Stimulated activated effector memory CD8-positive, alpha-beta T cell treated with anti-CD3 and anti-CD28 coated beads, Interleukin-12 subunit alpha, Interleukin-12 subunit beta, amount 100 ng/mL, for 72 hours (primary cell): ENCODE measurements around the gene AQP12A.
A peak's percentile ranks its signal among the peaks of the same experiment; 100 is the strongest.
"Not testable (repeated sequence)": the region's sequence is repeated elsewhere in the genome, so short reads cannot be mapped to it uniquely, and the experiment has no call there.

Experiments used
- ATAC-seq: fragments of 150-1000 bp; cut with Tn5 transposase; 2 replicates; pipeline ENCODE4 v1.10.0; 2021
- DNase-seq, 2 donors: peaks; one replicate each; pipeline ENCODE4 v3.0.0; 2021 to 2022; ENCODE audit warnings: low spot score in 2 of 2
- H3K27ac Mint-ChIP-seq: one replicate; pipeline ENCODE4 v1.8.0; 2022; ENCODE audit warnings: mild to moderate bottlenecking, mixed read lengths
- H3K36me3 Mint-ChIP-seq: one replicate; pipeline ENCODE4 v1.8.0; 2022; ENCODE audit warnings: mild to moderate bottlenecking, mixed read lengths
- H3K4me1 Mint-ChIP-seq: one replicate; pipeline ENCODE4 v1.8.0; 2022; ENCODE audit warnings: mixed read lengths
- H3K4me3 Mint-ChIP-seq: one replicate; pipeline ENCODE4 v1.8.0; 2022; ENCODE audit warnings: mild to moderate bottlenecking, mixed read lengths
- H3K9me3 Mint-ChIP-seq: one replicate; pipeline ENCODE4 v1.8.0; 2022; ENCODE audit warnings: mixed read lengths

The AQP12A gene

DNA sequence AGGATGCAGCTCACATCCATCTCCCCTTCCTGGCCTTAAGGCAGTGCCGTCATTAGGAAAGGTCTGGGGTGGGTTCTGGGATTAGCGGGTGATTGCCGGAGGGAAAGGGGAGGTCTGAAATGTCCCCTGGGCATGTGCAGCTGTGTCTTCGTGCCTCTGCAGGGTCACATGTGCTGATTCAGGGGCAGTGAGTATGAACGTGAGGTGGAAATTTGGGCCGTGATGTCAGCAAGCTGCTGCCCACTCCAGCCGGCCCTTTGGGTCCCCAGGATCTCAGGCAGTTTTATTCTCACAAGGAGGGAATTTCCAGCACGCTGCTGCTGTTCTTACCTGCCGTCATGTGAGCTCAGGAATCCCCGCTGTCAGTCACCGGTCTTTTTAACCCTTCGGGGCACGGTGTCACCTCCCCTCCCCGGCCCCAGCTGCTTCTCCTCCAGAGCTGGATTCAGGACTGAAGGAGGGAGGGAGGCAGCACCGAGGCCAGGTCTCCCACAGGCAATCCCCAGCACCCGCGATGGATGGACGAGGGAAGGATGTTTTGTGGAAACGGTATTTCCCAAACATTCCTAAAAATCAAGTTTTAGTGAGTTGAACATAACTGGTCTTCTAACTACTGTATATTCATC lies 42.9 kb upstream of the AQP12A start:
- Mint-ChIP-seq H3K36me3 (no peaks in the 10 kb centered on the region), H3K27ac (no peak overlapping the region), H3K4me3 (no peak overlapping the region), H3K9me3 (no peaks in the 10 kb centered on the region), H3K4me1 (peaks cover 16% of the 10 kb centered on the region)
- ATAC-seq = no peak
- DNase-seq = peak in 1 of 2 donors; percentile 35

DNA sequence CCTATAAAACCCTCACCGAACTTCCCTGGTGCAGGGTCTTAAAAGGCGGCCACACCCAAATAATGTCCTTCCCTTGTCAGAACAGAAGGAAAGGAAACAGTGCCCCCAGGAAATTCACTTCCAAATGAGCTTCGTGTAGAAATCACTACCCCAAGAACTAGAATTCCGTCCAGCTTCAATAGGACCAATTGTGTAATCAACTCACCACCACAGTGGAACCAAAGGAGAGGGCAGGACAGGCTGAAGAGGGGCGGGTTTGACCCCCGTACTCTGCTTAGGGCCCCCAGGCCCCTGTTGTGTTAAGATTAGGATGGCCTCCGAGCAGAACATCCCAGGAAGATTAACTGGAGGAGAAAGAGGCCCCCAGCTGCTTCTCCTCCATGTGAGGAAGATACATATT lies 42.3 kb upstream of the AQP12A start:
- H3K4me3 Mint-ChIP-seq = no peak overlapping the region
- DNase-seq (no peak), ATAC-seq (no peak)
- H3K4me1 Mint-ChIP-seq = peaks cover 16% of the 10 kb centered on the region
- no peaks in the 10 kb centered on the region for H3K36me3 Mint-ChIP-seq
- no peaks in the 10 kb centered on the region for H3K9me3 Mint-ChIP-seq
- H3K27ac Mint-ChIP-seq = peak overlapping the region; percentile 78

DNA sequence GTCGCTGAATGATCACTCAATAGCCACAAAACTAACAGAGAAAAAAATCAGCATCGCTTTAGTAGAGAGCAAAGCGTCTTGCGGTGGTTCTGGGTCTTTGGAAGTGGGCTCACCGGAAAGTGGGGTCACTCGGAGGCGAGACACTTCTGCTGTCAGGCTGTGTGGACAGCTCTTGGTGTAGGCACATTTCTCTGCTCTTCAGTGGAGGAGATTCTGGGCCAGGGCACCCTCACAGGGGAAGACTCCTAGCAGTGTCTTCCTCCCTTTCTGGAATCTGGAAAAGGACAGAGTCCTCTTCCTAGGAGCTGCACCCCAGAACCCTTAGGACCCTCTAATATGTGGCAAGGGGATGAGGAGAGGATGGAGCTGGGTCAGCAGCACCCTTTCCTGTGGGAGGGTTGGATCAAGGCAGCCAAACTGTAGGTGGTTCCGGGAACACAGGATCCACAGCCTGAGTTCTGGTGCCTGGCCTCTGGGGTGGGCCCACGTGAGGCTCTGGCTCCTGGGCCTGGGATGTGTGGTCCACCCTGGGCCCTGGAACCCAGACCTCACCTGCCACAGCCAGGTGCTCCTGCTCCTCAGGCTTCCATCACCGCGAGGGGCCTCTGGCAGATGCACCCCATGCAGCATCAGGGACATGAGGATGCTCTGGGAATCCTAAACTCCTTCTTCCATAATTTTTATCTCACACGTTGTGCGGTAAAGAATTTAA lies 41.3 kb upstream of the AQP12A start:
- H3K4me1 Mint-ChIP-seq = peaks cover 27% of the 10 kb centered on the region
- H3K4me3 Mint-ChIP-seq = no peak overlapping the region
- H3K36me3 Mint-ChIP-seq = no peaks in the 10 kb centered on the region
- H3K9me3 Mint-ChIP-seq = no peaks in the 10 kb centered on the region
- ATAC-seq (no peak), DNase-seq (no peak)
- H3K27ac Mint-ChIP-seq = no peak overlapping the region

DNA sequence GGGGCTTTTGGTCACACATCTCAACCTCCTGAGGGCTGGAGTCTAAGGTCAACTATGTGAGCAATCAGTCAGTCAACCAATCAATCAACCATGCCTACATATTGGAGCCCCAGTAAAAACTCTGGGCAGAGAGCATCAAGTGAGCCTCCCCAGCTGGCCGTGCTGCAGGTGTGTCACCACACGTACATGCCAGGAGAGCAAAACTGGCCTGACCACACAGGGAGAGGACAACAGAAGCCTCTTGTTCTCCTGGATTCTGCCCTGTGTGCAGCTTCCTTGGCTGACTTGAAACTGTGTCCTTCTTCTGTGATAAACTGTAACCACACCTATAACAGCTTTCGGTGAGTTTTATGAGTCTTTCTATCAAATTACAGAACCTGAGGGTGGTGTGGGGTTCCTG lies 40.5 kb upstream of the AQP12A start:
- Mint-ChIP-seq H3K9me3 (no peaks in the 10 kb centered on the region), H3K36me3 (no peaks in the 10 kb centered on the region), H3K4me3 (no peak overlapping the region), H3K27ac (no peak overlapping the region), H3K4me1 (peaks cover 25% of the 10 kb centered on the region)
- no peak for ATAC-seq
- no peak for DNase-seq

DNA sequence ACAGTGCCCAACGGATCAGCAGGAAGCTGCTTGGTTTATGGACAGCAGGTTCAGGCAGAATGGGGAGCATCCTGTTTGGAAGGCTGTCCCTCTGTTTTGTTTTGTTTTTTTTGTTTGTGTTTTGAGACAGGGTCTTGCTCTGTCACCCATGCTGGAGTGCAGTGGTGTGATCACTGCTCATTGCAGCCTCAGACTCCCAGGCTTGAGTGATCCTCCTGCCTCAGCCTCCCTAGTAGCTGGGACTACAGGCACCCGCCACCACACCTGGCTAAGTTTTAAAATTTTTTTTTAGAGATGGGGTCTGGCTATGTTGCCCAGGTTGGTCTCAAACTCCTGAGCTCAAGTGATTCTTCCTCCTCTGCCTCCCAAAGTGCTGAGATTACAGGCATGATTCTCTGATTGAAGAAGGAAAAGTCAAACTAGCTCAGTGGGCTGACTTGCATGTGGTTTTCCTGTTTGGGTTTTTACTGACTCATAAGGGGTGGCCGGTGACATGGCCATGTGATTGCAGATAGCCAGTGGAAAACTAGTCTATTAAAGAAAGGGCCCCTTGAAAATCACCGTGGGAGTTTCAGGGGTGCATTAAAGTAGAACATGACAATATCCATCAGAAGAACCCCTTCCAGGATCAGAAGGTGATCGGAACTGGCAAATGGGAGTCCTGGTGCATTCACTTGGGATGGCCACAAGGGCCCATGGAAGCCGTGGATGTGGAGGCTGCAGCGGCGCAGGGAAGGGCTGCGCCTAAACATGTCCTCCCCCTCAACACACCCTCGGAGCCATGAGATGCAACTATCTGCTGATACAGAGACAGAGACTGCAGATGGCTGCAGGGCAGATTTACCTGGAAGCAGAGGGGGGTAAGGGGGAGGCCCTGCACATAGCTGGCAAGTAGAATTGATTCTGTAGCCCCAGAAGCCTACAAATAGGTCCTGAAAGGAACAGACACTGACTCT lies 35.5 kb upstream of the AQP12A start:
- Mint-ChIP-seq H3K27ac (no peak overlapping the region), H3K4me1 (peaks cover 22% of the 10 kb centered on the region), H3K9me3 (no peaks in the 10 kb centered on the region), H3K36me3 (no peaks in the 10 kb centered on the region), H3K4me3 (no peak overlapping the region)
- DNase-seq (no peak), ATAC-seq (peak; percentile 96)

DNA sequence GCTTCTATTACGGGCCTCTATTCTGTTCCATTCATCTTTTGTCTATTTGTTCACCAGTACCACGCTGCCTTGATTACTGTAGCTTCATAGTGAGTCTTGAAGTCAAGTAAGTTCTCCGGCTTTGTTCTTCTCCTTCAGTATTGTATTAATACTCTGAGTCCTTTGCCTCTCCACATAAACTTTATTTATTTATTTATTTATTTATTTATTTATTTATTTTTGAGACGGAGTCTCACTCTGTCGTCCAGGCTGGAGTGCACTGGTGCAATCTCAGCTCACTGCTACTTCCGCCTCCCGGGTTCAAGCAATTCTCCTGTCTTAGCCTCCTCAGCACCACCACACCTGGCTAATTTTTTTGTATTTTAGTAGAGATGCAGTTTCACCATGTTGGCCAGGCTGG lies 31.8 kb upstream of the AQP12A start:
- H3K27ac Mint-ChIP-seq, DNase-seq, ATAC-seq, H3K4me3 Mint-ChIP-seq, H3K9me3 Mint-ChIP-seq, H3K36me3 Mint-ChIP-seq: not testable (repeated sequence)
- H3K4me1 Mint-ChIP-seq = peaks cover 17% of the 10 kb centered on the region

DNA sequence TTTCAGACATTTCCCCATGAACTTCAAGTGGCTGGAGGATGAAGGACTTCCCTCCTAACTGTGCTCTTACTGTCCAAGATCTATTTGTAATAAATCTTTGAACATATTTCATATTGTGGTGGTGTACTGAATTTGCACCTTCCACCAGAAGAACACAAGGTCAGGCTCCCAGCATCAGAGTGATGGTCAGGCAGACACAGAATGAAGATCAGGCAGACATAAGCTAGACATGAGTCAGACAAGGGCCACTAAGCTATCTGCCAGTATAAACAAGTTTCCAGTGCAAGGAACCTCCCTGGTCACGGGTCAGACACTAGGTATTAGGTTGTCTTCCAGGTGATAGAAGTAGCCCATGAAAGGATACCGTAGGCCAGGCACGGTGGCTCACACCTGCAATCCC lies 29.0 kb upstream of the AQP12A start:
- no peaks in the 10 kb centered on the region for H3K36me3 Mint-ChIP-seq
- no peaks in the 10 kb centered on the region for H3K4me1 Mint-ChIP-seq
- H3K27ac Mint-ChIP-seq = no peak overlapping the region
- DNase-seq (no peak), ATAC-seq (no peak)
- H3K4me3 Mint-ChIP-seq = no peak overlapping the region
- H3K9me3 Mint-ChIP-seq = peaks cover 9% of the 10 kb centered on the region

DNA sequence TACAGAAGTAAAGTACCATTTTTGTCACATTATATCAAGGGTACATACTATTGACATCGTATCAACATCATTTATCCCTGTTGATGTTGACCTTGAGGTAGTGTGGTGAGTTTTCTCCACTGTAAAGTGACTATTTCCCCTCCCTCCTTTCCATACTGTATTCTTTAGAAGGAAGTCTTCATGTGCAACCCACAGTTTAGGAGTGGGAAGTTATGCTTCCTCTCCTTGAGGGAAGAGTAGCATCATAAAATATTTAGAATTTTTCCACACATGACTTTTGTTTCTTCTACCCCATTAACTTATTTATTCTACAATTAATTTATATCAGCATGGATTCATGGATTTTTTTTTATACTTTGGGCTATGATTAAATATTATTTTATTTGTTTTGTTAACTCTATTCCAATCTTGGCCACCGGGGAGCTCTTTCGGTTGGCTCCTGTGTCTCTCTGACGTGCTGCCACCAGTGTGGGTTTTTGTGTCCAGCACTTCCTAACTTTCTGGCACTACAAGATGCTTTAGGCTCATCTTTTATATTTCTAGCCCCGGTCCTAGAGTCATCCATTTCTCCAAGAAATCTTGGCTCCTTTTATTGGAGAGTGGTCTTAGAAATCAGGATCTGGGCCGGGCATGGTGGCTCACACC lies 28.0 kb upstream of the AQP12A start:
- H3K4me1 Mint-ChIP-seq = no peaks in the 10 kb centered on the region
- no peak overlapping the region for H3K27ac Mint-ChIP-seq
- H3K36me3 Mint-ChIP-seq = no peaks in the 10 kb centered on the region
- H3K9me3 Mint-ChIP-seq = peaks cover 9% of the 10 kb centered on the region
- no peak overlapping the region for H3K4me3 Mint-ChIP-seq
- no peak for ATAC-seq
- no peak for DNase-seq

DNA sequence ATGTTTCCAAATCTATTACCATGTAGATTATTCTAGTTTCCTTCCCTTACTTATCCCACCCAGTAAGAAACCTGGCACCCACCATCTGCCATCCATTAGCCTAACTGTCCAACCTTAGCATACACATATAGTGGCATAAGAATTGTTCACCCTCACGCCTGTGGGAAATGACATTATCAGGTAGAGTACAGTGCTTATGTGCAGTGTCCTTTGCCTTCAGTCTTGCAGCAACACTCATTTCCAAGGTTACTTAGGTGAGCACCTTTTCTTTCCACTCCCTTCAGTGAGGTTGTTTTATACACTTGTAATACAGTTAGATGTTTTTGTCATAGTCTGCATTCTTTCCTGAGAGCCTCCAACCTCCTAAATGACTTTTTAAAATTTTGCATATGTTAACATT lies 27.0 kb upstream of the AQP12A start:
- ATAC-seq (no peak), DNase-seq (no peak)
- no peak overlapping the region for H3K4me3 Mint-ChIP-seq
- no peaks in the 10 kb centered on the region for H3K4me1 Mint-ChIP-seq
- H3K36me3 Mint-ChIP-seq = no peaks in the 10 kb centered on the region
- H3K9me3 Mint-ChIP-seq = peaks cover 9% of the 10 kb centered on the region
- no peak overlapping the region for H3K27ac Mint-ChIP-seq

DNA sequence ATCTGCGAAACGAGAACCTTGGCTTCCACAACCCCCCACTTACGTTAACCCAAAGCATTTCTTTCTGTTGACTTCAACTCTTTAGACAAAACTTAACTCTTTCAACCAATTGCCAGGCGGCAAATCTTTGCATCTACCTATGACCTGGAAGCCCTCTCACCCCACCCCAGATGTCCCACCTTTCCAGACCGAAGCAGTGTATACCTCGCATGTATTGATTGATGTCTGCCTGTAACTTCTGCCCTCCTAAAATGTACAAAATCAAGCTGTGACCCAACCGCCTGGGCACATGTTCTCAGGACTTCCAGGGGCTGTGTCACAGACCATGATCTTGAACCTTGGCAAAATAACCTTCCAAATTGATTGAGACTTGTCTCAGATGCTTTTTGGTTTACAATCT lies 21.3 kb upstream of the AQP12A start:
- H3K36me3 Mint-ChIP-seq = no peaks in the 10 kb centered on the region
- H3K9me3 Mint-ChIP-seq = peaks cover 2% of the 10 kb centered on the region
- H3K4me1 Mint-ChIP-seq = peaks cover 5% of the 10 kb centered on the region
- no peak overlapping the region for H3K27ac Mint-ChIP-seq
- H3K4me3 Mint-ChIP-seq = no peak overlapping the region
- no peak for DNase-seq
- ATAC-seq = no peak

DNA sequence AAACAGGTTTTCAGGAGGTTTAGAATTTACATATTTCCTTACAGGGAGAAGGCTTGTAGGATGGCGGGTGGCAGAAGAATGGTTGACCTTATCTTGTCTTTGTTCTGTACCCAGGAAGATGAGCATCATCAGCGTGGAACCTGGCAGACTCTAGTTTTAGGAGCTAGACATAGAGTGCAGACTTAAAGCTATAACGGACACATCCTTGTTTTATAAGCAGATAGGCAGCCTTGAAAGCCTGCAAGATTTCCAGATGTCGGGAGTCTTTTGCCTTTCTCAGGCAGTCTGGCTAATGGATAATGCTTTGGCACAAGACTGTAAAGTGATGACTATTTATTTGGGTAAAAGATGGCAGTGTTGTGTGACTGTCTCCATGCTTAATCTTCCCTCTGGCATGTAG lies 20.7 kb upstream of the AQP12A start:
- no peak for DNase-seq
- Mint-ChIP-seq H3K27ac (no peak overlapping the region), H3K9me3 (peaks cover 2% of the 10 kb centered on the region), H3K36me3 (no peaks in the 10 kb centered on the region), H3K4me3 (no peak overlapping the region), H3K4me1 (peaks cover 5% of the 10 kb centered on the region)
- ATAC-seq = no peak

DNA sequence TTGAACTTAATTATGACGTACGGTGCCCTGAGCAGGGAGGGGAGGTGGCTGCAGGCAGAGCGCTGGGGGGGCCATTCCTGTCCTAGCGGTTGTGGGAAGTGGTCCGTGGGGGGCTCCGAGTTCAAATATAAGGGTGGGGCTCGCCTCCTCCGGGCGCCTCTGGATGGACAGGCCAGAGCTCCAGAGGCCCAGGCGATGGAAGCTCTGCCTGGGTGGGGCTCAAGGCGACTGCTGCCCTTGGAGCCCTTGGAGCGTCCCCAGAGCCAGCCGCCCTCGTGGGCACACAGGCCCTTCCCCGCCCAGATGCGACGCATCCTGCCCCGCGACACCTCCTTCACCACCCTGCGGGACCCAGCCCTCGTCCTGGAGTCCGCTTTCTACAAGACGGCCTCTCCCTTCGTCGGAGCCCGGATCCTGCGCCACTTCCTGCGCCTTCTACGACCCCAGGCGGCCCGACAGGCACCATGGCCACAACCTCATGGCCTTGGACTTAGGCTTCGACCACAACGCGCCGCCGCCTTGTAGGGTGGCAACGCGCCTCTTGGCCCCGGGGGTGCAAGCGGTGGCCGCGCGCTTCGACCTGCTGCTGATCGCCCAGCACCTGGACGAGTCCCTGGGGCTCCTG lies 19.5 kb upstream of the AQP12A start:
- Mint-ChIP-seq H3K4me1 (peaks cover 5% of the 10 kb centered on the region), H3K36me3 (no peaks in the 10 kb centered on the region), H3K4me3 (no peak overlapping the region), H3K27ac (no peak overlapping the region), H3K9me3 (no peaks in the 10 kb centered on the region)
- DNase-seq (no peak), ATAC-seq (no peak)

DNA sequence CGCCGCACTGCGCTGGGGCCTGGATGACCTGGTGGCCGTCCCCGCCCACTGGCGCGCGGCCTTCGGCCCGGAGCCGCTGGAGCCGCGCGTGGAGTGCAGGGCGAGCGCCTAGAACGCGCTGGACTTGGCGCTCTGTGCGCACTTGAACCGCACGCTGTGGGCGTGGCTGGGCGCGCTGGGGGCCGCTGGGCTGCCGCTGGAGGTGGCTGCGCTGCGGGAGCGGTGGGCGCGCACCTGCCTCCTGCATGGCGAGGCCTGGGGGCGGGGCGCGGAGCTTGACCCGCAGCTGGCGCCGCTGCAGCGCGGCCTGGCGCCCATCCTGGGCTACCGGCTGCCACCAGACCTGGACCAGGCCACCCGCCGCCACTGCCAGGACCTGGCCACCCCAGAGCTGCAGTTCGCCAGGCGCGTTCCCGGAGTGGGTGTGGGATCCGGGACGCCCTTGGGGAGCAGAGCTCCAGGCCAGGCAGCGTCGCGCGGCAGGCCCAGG lies 18.9 kb upstream of the AQP12A start:
- no peak overlapping the region for H3K27ac Mint-ChIP-seq
- ATAC-seq = no peak
- no peak overlapping the region for H3K4me3 Mint-ChIP-seq
- no peak for DNase-seq
- no peaks in the 10 kb centered on the region for H3K36me3 Mint-ChIP-seq
- H3K9me3 Mint-ChIP-seq = no peaks in the 10 kb centered on the region
- H3K4me1 Mint-ChIP-seq = peaks cover 5% of the 10 kb centered on the region

DNA sequence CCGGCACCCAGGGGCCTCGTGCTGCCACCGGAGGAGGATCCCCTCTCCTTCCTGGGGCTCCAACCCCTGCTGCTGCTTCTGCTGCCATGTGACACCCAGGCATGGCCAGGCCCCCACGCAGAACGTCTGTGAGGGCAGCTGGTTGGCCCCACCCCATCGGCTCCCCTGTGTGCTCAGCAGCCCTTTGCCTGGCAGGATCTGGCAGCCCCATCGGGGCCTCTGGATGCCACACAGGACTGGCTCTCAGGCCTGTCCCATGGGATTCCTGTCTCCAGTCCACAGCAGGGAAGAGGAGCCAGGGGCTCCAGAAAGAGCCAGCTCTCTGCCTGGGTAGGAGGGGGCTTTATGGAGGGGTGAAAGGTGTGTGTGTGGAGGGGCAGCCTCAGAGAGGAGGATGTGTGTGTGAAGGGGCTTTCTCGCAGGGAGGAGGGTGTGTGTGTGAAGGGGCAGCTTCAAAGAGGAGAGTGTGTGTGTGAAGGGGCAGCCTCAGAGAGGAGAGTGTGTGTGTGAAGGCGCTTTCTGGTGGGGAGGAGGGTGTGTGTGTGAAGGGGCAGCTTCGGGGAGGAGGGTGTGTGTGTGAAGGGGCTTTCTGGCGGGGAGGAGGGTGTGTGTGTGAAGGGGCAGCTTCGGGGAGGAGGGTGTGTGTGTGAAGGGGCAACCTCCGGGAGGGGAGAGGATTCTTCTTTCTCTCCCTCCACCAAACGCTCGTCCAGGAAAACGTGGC lies 17.0 kb upstream of the AQP12A start:
- not testable (repeated sequence) for H3K36me3 Mint-ChIP-seq, H3K4me3 Mint-ChIP-seq, DNase-seq, H3K9me3 Mint-ChIP-seq, ATAC-seq, H3K4me1 Mint-ChIP-seq
- H3K27ac Mint-ChIP-seq = peak overlapping the region; percentile 74
